HG03108 (cell line): Measurements from ENCODE around the gene KRT27.
"Not testable (repeated sequence)": the region's sequence is repeated elsewhere in the genome, so short reads cannot be mapped to it uniquely, and the experiment has no call there.

Experiments used
- ATAC-seq: cut with Tn5 transposase; IDR thresholded peaks from one replicate; pipeline ENCODE4 v1.9.1; 2021; ENCODE audit warnings: moderate library complexity; ENCODE audit not compliant: unreplicated experiment

Gene KRT27, protein sequence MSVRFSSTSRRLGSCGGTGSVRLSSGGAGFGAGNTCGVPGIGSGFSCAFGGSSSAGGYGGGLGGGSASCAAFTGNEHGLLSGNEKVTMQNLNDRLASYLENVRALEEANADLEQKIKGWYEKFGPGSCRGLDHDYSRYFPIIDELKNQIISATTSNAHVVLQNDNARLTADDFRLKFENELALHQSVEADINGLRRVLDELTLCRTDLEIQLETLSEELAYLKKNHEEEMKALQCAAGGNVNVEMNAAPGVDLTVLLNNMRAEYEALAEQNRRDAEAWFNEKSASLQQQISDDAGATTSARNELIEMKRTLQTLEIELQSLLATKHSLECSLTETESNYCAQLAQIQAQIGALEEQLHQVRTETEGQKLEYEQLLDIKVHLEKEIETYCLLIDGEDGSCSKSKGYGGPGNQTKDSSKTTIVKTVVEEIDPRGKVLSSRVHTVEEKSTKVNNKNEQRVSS

DNA sequence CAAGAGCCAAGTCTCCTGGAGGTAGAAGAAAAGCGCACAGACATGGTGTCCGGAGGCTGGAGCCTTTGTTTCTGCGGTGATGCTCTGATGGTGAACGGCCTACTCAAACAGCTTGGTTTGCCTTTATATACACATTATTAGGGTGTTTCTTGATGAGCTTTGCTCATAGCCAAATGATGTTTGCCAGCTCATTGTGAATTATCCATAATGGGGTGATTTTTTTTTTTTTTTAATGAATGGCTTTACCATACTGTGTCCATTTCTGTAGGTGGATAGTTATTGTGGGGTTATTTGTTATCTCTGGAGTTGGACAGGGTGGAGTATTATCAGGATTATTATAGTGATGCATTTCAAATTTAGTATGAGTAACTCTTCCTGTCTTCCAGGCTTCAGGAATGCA lies at the start of gene KRT27:
KRT27 (minus strand) TSS at position 101 of the 400 bp plus-strand sequence; CDS start at position 44, 57 bp downstream.
- ATAC-seq = no peak

DNA sequence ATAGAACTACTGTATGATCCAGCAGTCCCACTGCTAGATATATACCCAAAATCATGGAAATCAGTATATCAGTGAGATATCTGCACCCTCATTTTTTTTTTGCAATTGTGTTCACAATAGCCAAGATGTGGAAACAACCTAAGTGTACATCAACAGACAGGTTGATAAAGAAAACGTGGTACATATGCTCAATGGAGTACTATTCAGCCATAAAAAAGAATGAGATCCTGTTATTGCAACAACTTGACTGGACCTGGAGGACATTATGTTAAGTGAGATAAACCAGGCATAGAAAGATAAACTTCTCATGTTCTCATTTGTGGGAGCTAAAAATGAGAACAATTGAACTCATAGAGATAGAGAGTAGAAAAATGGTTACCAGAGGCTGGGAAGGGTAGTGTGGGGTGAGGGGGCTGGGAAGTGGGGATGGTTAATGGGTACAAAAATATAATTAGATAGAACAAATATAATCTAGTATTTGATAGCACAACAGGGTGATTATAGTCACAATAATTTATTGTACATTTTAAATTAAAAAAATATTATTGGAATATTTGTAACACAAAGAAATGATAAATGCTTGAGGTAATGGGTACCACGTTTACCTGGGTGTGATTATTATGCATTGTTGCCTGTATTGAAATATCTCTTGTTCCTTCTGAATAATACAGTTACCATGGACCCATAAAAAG lies 47.9 kb upstream of the KRT27 start:
- no peak for ATAC-seq

DNA sequence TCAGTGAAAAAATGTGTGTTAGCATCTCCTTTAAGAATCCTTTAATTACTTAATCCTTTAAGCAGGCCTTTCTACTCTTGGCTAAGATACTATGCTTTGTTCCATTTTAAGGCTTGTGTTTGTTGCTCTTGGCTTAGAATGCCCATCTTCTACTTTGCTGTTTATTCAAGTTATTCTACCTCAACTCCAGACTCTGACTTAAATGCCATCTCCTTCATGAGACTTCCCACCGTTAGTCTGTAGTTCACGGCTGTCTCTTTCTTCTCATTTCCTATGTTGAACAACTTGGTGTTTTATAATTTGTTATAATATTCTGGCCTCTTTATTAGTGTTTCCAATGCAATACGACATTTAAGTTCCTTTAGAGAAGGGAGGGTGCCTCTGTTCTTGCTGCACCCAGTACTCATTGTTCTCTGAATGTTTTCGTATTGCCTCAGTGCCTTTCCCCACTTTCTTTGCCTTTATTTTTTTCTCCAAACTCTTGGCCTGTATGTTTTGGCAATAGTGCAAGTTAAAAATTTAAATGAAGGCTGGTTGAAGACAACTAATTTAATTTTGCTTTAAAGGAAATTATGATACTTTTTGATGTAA lies 46.2 kb upstream of the KRT27 start:
- ATAC-seq = no peak

DNA sequence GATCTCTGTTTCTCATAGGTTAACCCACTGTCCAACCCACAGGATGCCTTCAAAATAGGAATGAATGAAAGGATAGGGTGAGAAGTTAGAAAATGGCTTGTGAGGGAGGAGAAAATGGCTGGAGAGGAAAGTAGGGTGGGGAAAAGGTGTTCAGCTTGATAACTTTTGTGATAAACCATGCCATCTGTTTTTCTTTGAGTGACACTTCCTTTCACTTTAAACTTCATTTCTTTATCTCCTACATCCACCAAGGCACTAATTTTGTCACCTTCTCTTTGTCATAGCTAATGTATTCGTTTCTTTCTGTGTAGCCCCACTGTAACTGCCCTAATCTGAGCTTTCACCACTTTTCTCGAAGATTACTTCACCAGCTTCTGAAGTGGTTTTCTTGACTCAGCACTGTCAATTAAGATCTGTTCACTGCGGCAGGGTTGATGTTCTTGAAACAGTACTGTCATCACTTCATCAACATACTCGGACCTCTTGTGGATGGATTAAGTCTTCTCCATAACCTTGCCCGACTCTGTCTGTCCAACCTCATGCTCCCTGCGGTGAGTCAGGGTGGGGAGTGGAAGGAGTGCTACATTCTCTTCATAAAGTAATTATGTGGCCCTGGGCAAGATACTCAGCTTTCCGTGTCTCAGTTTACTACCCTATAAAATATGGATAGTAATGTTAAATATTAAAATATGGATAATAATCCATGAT lies 45.5 kb upstream of the KRT27 start:
- ATAC-seq = no peak

DNA sequence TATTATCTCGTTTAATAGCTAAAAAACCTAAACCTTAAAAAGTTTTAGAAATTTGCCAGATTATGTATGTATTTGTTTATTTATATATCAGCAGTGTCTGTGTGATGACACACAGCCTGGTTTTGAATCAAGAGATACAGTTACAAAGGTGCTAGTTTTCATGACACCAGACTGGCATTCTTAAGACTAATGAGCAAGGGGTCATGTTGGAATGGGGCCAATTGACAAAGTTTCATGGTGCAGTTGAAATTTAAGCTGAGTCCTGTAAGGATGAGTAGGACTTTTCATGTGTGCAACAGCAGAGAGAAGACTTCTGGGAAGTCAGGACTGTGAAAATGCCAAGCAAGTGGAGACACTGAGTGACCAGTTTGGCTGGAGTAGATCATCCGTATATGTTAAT lies 43.2 kb upstream of the KRT27 start:
- no peak for ATAC-seq

DNA sequence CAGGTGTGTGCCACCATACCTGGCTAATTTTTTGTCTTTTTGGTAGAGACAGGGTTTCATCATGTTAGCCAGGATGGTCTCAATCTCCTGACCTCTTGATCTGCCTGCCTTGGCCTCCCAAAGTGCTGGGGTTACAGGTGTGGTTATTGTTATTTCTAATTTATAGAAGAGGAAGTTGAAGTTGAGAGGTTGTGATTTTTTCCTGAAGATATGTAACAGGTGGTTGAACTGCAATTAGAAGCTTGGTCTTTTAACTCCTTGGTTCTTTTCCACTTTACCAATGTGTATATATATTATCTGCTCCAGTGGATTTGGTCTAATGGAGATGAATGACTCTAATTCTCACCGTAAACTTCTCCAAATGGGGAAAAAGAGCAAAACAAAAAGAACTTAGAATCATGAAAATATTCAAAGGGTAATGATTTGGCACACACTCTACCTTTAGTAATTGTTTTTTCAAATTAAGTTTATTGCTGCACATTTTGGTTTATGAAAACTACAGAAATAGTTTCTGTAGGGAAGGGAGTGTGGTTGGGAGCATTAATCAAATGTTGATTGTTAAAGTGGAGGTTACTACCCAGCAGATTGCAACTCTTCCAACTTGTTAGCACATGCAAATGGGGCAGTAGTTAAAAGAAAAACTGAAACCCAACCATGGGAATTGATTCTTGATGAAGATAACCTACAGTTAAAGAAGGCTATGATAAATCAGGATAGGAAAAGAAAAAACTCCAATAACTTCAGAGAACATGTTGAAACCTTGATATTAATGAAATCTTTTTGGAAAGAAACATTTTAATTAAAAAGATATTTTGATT lies 41.9 kb upstream of the KRT27 start:
- no peak for ATAC-seq

DNA sequence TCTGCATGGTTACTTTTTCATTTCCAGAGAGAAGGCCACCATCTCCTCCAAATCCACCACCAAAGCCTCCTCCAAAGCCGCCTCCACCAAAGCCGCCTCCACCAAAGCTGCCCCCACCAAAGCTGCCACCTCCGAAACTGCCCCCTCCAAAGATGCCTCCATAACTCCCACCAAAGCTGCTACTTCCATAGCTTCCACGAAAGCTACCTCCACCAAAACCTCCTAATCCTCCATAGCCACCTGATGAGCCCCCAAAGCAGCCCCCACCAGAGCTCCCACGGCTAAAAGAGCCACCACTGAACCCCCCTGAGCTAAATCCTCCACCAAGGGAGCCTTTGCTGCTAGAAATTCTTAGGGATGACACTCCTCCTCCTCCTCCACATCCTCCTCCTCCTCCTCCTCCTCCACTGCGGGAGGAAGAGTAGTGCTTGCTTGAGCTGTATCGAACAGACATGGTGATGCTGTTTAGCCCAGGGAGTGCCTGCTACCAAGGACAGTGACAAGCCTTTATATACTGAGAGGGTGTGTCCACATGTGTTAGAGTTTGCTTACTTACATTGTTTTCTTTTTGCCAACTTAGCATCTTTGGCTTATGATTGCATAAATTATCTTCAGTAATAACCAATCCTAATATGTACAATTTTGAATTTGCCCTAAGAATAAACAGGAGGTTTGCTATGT lies 39.9 kb upstream of the KRT27 start, which contains the start of gene KRT10:
KRT10 (minus strand) TSS at position 483 of the 681 bp plus-strand sequence; CDS start at position 454, 29 bp downstream.
- ATAC-seq = no peak

DNA sequence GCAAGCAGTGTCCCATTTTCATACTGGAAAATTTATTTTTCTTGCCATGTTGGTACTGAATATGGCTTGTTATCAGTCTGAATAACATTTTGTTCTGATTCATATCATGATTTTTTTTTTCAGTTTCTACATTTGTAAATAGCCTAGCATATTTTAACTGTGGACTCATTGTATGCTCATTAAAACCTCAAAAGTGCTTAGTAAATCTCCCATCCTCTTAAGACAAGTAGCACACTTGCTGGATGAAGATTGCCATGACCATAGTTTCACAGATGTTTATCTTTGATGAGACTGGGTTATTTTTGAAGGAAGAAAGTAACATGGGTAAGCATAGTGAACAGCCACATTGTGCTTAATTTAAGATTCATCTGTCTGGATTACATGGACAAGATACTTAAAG lies 39.2 kb upstream of the KRT27 start:
- no peak for ATAC-seq

DNA sequence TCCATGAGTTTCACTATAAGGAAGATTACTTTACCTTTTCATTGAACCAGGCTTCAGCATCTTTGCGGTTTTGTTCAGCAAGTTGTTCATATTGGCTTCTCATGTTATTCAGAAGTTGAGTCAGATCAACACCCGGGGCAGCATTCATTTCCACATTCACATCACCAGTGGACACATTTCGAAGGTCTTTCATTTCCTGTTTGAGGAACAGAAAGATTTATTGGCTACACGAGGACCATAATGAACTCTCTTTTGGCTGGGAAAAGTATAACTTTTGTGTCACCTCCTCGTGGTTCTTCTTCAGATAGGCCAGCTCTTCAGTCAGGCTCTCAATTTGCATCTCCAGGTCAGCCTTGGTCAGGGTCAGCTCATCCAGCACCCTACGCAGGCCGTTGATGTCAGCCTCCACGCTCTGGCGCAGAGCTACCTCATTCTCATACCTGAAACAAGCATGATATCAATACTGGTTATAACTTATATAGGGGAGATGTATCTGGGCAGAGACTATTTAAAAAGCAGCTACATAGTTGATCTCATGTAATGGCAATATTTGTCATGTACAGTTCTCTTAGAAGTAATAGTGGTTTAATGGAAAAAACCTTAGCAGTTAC lies 38.0 kb upstream of the KRT27 start:
- ATAC-seq = no peak

DNA sequence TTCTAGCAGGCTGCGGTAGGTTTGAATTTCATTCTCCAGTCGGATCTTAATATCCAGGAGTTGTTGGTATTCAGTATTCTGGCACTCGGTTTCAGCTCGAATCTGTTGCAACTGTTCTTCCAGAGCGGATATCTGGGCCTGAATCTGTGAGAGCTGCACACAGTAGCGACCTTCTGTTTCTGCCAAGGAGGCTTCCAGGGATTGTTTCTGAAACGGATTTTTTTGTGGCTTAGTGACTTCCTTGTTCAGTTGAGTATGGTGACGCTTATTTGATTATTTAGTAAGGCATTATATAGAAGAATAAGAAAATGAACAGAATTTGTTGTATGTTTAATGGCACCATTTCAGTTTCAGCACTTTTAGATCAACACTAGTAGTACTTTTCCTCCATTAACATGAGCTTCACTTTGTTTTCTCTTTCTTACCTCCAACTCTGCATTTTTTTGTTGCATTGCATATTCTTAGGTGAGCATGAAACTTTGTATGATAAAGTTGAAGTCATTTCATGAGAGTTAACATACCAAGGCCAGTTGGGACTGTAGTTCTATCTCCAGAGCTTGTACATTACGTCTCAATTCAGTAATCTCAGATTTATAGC lies 37.3 kb upstream of the KRT27 start:
- ATAC-seq = no peak

DNA sequence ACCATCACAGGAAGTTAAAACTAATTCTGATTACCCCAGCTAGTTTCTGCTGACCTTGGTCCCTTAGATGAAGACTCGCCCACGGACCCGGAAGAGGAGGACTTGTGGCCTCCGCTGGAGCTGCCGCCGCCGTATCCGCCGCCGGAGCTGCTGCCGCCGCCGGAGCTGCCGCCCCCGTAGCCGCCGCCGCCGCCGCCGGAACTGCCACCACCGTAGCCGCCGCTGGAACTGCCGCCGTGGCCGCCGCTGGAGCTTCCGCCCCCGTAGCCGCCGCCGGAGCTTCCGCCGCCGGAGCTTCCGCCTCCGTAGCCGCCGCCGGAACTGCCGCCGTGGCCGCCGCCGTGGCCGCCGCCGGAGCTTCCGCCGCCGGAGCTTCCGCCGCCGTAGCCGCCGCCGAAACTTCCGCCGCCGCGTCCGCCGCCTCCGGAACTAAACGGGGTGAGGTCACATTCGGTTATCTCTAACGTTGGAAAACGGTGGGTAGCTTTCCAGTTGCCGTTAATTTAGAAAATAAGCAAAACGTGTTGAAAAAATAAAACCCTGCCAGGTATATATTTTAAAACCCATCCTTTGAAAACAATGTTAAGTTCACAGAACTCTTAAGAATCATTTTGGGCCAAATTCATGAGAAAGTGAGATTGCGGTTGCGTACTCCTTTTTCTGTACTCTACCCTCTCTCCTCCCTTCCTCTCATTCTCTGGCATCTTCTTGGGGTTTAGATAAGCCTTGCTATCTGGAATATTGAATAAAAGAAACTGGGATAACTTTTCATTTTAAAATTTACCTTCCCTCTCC lies 36.6 kb upstream of the KRT27 start:
- peak; percentile 77 for ATAC-seq

DNA sequence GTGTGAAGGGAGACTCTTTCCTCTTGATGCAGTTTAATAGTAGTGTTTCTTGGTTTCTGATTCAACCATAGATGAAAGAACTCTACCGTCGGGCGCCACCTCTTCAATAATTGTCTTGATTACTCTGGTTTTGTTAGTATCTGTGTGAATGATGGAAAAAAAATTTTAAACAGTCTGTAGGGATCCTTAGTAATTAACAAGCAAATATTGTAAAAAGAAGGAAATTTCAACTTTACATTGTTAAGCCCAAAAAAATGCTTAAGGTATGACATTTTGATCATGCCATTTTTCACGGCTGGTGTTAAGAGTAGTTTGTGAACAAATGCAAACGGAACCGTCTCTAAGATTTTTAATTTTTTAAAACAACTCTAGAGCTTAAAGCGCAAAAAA lies 36.0 kb upstream of the KRT27 start:
- ATAC-seq = no peak

DNA sequence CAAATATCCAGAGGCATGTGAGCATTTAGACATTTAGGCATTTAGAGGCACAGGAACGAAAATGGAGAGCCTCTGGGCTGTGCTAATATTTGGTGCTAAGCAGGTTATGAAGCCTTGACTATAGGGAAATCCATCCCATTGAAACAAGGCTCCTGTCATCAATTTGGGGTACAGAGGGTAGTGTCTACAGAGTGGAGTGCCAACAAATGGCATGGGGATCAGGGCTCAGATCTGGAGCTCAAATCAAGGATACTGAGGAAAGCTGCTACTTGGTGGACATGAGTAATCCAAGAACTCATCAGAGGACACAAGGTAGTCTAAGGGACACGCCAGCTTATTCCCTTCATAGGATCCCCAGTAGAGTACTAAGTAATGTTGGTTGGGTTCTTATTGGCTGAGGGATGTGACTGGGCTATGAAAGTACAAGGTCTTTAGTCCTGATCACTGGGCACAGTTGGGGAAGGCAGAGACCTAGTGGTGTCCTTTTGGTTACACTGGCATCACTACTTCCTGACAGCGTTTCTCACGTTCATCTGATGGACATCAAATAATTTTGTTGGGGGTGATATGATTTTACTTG lies 34.8 kb upstream of the KRT27 start:
- ATAC-seq = no peak

DNA sequence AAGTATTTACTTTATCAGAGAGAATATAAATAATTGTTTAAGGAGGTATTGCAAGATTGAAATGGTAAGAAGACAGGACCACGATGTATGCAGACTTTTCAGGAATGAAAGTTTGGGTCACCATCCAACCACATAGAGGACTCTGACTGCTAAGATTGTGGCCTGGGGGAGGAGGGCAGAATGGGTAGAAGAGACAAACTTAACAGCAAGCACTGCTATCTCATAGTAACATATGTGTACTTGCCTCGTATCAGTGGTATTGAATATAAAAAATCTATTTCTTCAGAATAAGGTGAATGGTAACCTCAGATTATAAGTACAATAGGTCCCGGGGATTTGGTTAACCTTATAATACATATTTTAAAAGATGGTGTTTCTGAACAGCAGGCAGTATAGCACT lies 34.2 kb upstream of the KRT27 start:
- no peak for ATAC-seq

DNA sequence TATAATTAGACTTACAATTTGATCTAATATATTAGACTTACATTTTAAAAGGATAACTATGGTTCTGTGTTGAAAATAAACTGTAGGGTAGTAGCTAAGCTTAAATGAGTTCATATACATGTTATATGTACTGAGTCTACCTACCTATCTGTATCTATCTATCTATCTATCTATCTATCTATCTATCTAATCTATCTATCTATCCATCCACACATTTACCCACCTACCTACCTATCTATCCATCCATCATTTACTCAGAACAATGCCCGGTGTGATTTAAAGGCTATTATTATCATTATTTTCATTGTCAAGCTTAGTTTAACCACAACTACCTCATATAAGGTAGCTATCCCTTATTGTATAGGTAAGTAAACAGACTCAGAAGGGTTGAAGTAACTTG lies 33.0 kb upstream of the KRT27 start:
- no peak for ATAC-seq

DNA sequence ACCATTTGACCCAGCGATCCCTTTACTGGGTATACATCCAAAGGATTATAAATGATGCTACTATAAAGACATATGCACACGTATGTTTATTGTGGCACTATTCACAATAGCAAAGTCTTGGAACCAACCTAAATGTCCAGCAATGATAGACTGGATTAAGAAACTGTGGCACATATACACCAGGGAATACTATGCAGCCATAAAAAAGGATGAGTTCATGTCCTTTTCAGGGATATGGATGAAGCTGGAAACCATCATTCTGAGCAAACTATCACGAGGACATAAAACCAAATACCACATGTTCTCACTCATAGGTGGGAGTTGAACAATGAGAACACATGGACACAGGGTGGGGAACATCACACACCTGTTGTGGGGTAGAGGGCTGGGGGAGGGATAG lies 32.3 kb upstream of the KRT27 start:
- ATAC-seq = not testable (repeated sequence)

DNA sequence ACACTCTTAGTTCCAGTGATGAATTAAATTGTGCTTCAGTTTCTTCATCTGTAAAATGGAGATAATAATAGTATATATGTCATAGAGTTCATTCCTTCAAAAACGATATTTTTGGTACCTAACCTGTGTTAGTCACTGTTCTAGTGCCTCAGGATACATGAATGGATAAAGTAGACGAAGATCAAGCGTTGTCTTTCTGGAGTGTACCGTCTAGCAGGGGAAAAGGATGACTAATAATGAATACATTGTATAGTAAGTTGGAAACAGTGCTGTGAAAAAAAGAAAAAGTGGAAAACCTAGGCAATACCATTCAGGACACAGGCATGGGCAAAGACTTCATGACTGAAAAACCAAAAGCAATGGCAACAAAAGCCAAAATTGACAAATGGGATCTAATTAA lies 31.5 kb upstream of the KRT27 start:
- no peak for ATAC-seq

DNA sequence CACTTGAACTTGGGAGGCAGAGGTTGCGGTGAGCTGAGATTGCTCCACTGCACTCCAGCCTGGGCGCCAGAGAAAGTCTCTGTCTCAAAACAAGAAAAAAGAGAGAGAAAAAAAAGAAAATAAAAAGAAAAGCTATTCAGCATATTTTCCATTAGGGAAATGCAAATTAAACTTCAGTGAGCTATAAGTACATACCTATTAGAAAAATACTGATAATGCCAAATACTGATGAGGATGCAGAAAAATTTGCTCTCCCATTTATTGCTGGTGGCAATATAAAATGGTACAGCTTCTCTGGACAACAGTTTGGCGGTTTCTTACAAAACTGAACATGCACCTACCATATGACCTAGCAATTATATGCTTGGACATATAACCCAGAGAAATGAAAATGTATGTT lies 30.3 kb upstream of the KRT27 start:
- no peak for ATAC-seq
